NB4 (cell line): Measurements from ENCODE around the gene FAM25G.
A peak's percentile ranks its signal among the peaks of the same experiment; 100 is the strongest.

ENCODE experiments used
- DNase-seq: peaks from one replicate; pipeline ENCODE4 v3.0.0; 2010; ENCODE audit warnings: low read depth
- H3K4me3 ChIP-seq: one replicate; pipeline ENCODE4 v1.5.1; 2011; ENCODE audit warnings: mild to moderate bottlenecking, low read depth, low read length, moderate library complexity
- MYC ChIP-seq: IDR thresholded peaks from 2 replicates; pipeline ENCODE4 v1.6.1; 2011; ENCODE audit warnings: low read depth, low read length
- POLR2A ChIP-seq: IDR thresholded peaks from 2 replicates; pipeline ENCODE4 v1.6.1; 2011; ENCODE audit warnings: mild to moderate bottlenecking; ENCODE audit not compliant: insufficient read length; ENCODE audit errors: extremely low read depth
- TF ChIP-seq, protein P1 (sequence below): IDR thresholded peaks from one replicate; pipeline ENCODE4 v1.5.1; 2012; ENCODE audit warnings: low read depth, low read length
- TF ChIP-seq, protein P2 (sequence below): IDR thresholded peaks from 2 replicates; pipeline ENCODE4 v1.6.1; 2011; ENCODE audit warnings: low read depth, low read length

The FAM25G gene

DNA sequence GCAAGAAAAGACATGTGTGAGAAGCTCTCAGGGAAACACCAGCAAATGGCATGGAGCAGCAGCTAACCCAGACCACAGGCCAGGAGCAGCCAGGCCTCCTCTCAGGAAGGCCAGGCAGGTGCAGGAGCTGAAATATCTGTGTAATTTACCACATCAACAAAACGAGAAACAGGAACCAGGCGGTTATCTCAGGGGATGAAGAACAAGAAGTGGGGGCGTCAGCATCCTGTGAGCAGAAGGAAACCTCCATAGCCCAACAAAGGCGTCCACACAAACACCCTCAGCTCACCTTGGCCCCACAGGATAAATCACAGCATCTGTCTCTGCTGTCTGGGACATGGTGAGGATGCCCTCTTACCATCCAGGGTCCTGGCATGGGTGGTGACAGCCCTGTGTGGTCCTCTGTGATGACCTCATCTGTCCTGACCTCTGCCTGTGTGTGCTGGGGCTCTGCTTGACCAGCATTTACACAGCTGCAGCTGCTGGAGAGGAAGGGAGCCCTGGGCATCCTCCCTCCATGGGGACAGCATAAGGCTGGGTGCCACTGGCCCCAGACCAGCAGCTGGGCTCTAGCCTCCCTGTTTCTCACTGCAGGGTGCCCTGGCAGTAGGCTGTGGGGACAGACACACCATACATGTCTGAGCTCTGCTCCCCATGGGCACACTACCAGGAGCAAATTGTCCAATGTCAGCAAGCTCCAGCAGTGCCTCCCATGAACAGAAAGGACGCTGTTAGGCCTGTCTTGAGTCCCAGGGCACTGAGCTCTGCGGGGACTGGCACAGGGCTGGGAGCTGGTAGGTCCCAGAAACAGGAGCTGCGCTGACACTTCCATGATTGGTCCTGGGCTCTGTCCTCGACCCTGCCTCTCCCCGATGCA lies 42.2 kb downstream of the FAM25G start:
- no peak for TF ChIP-seq MYC
- TF ChIP-seq, protein P1, sequence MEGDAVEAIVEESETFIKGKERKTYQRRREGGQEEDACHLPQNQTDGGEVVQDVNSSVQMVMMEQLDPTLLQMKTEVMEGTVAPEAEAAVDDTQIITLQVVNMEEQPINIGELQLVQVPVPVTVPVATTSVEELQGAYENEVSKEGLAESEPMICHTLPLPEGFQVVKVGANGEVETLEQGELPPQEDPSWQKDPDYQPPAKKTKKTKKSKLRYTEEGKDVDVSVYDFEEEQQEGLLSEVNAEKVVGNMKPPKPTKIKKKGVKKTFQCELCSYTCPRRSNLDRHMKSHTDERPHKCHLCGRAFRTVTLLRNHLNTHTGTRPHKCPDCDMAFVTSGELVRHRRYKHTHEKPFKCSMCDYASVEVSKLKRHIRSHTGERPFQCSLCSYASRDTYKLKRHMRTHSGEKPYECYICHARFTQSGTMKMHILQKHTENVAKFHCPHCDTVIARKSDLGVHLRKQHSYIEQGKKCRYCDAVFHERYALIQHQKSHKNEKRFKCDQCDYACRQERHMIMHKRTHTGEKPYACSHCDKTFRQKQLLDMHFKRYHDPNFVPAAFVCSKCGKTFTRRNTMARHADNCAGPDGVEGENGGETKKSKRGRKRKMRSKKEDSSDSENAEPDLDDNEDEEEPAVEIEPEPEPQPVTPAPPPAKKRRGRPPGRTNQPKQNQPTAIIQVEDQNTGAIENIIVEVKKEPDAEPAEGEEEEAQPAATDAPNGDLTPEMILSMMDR: no peak
- no peak for TF ChIP-seq POLR2A
- TF ChIP-seq, protein P2, sequence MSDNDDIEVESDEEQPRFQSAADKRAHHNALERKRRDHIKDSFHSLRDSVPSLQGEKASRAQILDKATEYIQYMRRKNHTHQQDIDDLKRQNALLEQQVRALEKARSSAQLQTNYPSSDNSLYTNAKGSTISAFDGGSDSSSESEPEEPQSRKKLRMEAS: no peak
- DNase-seq: peak; percentile 55

GRCh38 chr10:47447705-47448104 lies 43.8 kb downstream of the FAM25G start:
- H3K4me3 ChIP-seq: no peak overlapping the region
- DNase-seq: no peak
- TF ChIP-seq, protein P1: no peak
- TF ChIP-seq, protein P2: peak; percentile 23; the same call in 1 of the 2 replicates
- no peak for TF ChIP-seq POLR2A

More for the DNA sequence above, 42.2 kb downstream of the FAM25G start:
- no peak overlapping the region for H3K4me3 ChIP-seq

GRCh38 chr10:47447209-47447608 lies 44.3 kb downstream of the FAM25G start:
- H3K4me3 ChIP-seq: no peak overlapping the region
- TF ChIP-seq, protein P2: no peak
- TF ChIP-seq, protein P1: no peak
- no peak for TF ChIP-seq MYC
- no peak for TF ChIP-seq POLR2A

DNA sequence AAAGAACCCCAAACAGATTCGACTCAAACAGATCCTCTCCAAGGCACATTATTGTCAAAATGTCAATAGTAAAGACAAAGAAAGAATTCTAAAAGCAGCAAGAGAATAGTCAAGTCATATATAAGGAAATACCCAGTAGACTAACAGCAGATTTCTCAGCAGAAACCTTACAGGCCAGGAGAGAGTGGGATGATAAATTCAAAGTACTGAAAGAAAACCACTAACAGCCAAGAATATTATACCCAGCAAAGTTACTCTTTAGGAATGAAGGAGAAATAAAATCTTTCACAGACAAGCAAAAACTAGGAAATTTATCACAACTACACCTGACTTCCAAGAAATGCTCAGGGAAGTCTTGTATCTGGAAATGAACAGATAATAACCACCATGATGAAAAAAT lies 45.8 kb downstream of the FAM25G start:
- TF ChIP-seq, protein P1: no peak
- TF ChIP-seq MYC: no peak
- DNase-seq: no peak
- no peak overlapping the region for H3K4me3 ChIP-seq

More at GRCh38 chr10:47447209-47447608, 44.3 kb downstream of the FAM25G start:
- DNase-seq: no peak

DNA sequence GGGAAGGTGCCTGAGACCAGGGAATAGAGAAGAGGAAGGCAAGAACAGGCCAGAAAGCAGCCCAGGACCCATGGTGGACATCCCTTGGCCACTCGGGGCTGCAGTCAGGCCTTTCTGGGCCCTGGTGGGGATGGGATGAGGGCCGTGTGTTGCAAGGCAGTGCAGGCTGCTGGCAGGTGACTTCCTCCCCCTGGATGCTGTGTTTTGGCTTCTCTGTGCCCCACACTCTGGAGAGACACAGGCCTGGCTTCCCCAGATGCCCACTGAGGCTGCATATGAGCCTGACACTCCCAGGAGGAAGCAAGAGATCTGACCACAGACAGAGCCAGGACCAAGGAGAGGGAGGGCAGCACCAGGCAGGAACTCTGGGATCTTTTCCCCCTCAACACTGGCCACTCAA lies 47.5 kb downstream of the FAM25G start:
- TF ChIP-seq, protein P1: no peak
- TF ChIP-seq, protein P2: no peak
- TF ChIP-seq MYC: no peak
- no peak for TF ChIP-seq POLR2A
- no peak for DNase-seq
- no peak overlapping the region for H3K4me3 ChIP-seq
